HG02610 (cell line): ENCODE data around the gene ZNF521.

Source experiments
- ATAC-seq: cut with Tn5 transposase; IDR thresholded peaks from one replicate; pipeline ENCODE4 v1.9.1; 2021; ENCODE audit warnings: mild to moderate bottlenecking, moderate library complexity; ENCODE audit not compliant: unreplicated experiment

The ZNF521 gene

GRCh38 chr18:25253136-25253535 is 98.8 kb downstream of the ZNF521 start:
- ATAC-seq, result no peak

DNA sequence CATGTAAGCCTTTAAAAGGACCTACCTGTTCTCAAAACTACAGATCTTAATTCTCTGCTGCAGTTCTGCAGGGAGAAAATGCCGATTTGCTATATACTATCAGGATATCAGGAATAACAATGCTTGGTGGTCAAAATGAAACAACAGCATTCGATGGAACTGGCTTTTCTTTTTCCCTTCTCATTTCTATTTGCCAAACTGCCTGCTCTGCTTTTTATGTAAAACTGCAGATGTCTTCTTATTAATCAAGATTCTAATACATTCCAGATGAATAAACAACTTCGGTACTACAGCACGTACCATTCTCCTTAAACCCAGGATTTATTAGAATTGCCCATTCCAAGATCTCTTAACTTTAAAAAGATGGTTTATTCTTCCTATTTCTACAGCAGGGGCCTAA is 100.9 kb downstream of the ZNF521 start:
- ATAC-seq, result no peak

DNA sequence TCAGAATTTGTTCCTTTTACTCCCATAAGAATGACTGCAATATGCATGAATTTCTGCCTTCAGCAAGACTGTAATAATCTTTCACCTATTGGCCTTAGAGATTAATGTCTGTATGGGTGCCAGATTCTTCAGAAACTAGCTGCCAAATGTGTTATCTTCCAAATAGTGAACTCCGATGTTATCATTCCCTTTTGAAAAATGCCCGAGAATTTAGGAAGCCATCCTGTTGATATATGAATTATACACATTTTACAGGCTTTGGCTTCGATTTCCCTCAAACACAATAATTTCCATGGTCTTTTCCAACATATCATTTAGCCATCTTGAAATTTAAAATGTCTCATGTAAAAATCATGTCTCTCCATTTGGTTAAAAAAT is 101.5 kb downstream of the ZNF521 start:
- ATAC-seq, result no peak

- no peak for ATAC-seq
These were observed 103.2 kb downstream of the ZNF521 start for GRCh38 chr18:25248755-25249154.

GRCh38 chr18:25247725-25248124 is 104.2 kb downstream of the ZNF521 start:
- no peak for ATAC-seq

DNA sequence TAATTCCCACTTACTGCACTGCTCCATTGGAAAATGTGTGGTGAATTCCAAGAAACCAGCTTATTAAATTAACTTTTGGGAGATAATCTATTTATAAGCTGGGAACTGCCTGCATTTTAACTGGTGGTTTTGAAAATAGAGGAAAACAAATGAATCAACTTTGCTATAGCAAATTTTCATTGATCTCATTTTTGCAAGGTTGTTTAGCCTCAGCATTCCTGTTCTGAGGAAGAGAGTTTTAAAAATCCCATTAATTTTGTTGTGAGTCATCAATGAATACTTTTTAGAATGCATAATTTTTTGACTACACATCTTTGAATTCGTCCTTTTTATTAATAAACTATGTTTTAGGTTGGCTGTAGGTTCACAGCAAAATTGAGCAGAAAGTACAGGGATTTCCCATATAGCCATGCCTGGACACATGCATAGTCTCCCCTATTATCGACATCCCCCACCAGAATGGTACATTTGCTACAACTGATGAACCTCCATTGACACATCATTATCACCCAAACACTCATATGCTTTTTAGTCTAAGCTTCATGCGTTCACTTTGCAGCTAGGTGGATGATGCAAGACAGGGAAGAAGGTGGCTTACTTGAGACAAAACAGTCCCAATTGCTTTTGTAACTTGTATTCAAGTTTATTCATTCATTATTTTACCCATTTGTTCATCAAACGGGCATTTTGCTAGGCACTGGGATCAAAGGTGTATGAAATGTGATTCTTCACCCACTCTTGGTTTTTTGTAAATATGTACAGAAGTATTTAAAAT is 106.9 kb downstream of the ZNF521 start:
- ATAC-seq, result no peak

GRCh38 chr18:25244170-25244569 is 107.8 kb downstream of the ZNF521 start:
- ATAC-seq, result no peak

DNA sequence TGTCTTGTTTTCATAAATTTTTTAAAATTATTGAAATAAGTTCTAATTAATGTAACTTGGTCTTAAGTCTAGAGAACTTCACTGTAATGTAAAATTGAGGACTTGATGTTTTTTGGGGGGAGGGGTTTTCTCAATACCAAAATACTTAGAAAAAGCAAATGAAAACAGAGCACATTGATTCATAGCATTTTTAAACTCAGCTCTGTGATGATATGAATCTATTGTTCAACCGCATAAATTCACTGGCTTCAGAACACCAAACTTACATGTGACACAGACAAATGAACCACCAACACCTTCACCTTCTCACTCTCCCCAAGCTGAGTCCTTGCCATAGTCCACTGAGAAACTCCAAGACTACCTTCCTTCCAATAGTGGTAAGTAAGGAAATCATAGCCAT is 108.2 kb downstream of the ZNF521 start:
- ATAC-seq, result no peak

GRCh38 chr18:25243257-25243656 is 108.7 kb downstream of the ZNF521 start:
- no peak for ATAC-seq

DNA sequence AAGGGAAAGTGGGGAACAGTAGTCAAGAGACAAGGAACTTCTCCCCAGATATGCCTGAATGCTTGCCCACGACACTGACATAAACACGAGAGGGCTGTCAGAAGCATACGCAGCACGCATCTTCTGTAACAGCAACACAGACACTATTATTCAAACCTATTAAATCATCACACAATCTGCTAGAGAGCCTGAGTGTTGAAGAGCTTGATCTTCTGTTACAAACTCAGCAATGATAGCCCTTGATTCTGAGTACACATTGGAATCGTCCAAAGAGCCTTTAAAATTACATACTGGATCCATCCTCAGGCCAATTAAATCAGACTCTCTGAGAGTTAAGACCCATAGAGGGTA is 111.6 kb downstream of the ZNF521 start:
- ATAC-seq, result no peak

- ATAC-seq, result no peak
These were observed 112.2 kb downstream of the ZNF521 start for GRCh38 chr18:25239581-25240419.

DNA sequence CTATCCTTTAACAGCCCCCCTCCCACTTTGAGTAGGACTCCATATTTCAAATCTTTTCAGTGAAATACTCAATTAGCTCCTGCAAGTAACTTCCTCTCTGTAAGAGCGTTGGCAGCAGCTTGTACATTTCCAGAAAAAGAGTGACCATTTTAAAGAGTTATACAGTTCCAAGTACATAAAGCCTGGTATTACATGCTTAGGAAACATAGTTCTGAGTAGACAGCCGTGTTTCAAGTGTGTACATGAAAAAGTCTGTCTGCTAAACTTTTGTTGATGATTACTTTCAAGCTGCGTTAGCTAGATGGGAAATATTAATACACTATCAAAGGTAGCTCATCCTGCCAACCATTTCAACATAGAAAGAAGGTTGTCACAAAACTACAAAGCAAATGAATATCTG is 112.8 kb downstream of the ZNF521 start:
- ATAC-seq, result no peak

DNA sequence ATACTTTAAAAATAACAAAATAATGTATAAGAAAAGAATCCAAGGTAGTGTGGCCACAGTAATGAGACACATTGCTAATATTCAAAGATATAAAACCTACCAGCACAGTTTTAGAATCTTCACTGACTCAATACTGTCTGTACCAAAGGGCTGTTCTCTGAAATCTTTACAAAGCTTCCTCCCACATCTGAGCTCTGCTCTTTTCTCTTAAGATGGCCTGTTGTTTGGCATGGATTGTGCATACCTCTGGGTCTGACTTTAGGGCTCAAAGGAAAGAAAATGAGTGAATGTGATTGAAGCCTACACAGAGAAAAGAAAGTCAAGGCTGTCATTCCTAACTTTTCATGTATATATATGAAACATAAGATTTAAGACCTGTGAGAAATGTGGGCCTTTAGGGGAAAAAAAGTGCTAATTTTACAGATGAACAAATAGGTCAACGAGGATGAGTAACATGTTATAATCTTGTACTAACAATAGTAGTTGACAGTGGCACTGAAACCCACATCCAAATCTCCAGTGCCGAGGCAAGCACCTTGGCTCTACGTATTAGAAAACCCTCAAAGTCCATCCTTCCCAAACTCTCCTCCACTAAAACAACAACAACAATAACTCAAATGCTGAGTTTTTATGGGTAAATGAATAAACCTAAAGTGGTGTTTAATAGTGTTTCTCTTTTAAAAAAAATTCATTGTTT is 114.2 kb downstream of the ZNF521 start:
- ATAC-seq, result no peak

DNA sequence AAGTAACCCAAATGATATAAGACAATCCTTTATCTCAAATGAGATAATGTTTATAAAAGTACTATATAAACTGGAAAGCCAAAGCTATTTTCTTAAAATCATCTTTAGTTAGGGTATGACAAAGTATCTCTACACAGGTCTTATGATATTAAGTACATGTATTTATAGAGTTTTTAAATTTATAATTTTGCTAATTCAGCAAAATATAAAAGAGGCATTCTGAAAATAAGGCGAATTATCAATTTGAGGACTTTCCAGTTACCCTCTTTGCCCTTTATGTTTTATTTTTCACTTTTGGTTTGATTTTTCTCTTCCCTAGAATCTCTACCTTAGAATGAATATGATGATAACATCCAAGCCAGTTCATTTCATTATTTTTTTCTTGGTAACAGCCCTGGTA is 115.2 kb downstream of the ZNF521 start:
- no peak for ATAC-seq

DNA sequence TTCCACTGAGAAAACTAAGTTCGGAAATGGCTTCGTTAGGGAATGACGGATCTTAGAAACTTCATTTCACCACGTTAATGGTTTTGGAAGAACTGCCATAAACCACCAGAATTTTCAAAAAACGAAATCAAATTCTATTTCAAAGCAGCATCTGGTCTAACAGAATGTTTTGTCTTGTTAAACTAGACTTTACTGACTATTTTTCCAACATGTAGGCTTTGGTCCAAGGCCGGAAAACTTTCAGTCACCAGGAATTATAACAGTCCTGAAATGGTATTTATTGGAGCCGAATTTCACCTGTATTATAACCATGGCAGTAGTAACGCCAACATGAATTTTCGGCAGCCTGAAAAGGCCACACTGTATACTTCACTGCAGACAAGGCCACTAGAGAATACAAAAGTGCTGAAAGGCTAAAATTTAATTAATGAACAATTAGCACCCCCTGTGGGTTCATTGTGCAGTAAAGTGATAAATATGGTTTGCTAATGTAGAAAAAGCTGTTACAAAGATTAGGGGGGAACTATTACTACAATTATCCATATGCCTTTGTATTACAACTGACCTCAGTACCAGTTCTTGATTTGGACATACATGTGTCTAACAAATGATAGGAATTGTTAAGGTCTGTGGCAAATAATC is 116.4 kb downstream of the ZNF521 start:
- no peak for ATAC-seq

GRCh38 chr18:25234740-25235345 is 117.1 kb downstream of the ZNF521 start:
- ATAC-seq, result no peak

DNA sequence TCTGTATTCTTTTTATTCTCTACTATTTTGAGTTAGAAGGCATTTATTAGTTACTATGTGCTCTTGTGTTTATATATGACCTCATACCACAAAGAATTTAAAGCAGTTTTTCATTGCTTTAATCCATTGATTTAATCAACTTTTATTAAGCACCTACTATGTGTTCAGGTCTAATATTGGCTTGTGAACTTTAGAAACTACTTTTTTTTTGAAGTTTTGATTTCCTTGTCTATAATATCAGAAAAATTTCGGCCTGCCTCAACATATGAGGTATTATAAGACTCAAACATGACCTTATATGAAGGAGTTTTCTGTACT is 117.7 kb downstream of the ZNF521 start:
- no peak for ATAC-seq

DNA sequence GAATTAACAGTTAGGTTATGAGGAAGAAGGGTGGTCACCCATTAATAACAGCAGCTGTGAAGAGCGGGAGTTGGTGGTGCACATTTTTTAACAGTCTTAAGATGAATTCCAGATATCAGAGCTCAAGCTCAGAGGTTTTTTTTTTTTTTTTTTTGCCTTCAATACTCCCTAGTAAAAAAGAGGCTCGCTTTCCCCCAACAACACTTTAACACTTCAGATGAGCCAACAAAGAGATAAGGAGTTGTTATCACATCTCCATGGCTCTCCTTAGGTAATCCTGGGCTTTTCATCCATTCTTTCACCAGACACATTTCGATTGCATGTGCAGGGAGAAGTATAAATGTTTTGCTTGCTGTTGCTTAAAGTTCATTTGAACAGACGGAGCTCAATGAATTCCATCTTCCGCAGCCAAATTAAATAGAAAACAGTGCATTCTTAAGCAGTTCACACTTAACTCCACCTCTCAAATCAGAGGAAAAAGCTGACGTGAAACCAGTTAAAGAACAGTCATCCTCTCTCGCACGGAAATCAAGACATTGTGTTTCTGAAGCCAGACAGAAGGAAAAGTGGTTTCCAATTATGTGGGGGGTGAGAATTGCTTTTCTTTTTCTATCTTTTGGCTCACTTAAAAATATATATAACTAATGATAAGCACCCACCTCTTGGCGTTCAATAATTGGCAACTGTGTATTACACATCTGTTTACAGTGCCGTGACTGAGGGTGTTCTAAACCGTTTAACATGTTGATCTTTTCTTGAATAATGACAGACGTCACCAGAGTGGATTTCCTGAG is 118.2 kb downstream of the ZNF521 start:
- no peak for ATAC-seq

DNA sequence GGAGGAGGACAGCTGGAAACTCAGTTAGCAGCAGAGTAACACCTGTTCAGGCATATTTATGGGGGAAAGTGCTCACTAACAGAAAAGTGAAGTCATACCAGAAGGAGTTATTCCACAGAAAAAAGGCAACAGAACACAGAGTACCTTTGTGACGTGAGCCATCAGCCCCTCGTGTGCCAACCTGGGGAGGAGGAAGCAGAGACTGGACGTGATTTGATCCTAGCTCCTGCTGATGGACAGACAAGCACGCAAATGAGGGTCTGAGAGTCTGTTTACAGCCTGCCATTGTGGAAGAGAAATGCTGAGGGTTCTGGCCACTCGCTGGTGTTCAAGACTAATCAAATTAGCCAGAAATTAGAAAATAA is 120.7 kb downstream of the ZNF521 start:
- ATAC-seq, result no peak

DNA sequence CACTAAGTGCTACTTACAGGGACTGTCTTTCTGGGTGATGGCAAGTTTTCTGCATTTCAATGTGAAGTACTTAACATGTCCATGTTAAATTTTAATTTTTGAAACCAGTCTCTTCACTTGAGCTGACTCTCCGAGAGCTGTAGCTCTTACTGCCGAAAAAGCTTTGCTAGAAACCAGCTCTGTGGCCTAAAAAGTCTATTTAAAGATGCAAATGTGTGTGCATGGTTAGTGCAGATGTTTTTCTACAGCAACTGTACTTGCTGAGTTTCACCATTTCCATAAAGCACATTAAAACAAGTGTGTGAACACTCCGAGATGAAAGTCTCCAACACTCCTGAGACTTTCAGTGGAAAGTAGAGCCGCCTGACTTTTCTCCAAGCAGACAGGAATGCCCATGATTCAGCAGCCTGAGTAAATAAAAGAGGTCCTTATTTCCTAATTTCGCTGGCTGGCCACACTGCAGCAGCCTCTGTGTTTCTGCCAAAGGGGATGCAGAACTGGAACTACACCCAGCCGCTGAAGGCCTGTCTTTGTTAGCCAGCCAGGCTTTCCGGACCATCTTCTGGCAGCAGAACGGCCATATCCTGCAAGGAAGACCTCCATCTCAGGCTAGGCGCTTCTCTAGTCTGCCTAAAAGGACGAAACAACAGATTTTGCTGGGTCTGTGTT is 121.2 kb downstream of the ZNF521 start:
- no peak for ATAC-seq
